Osteocyte (in vitro differentiated cells): ENCODE data around the gene HEPACAM2. TPM values are rescaled to one million over a fixed set of nuclear protein-coding genes. Genes with fewer than 3 reads are reported as not detected.

Source experiments
- DNase-seq: peaks from one replicate; pipeline ENCODE4 v3.0.0; 2021; ENCODE audit warnings: mixed read lengths; ENCODE audit not compliant: unreplicated experiment; ENCODE audit errors: extremely low spot score
- H3K27ac Mint-ChIP-seq: one replicate; pipeline ENCODE4 v1.8.0; 2021; ENCODE audit warnings: mild to moderate bottlenecking, mixed read lengths; ENCODE audit not compliant: unreplicated experiment
- H3K27me3 Mint-ChIP-seq: one replicate; pipeline ENCODE4 v1.8.0; 2021; ENCODE audit warnings: mixed read lengths; ENCODE audit not compliant: unreplicated experiment
- H3K36me3 Mint-ChIP-seq: one replicate; pipeline ENCODE4 v1.8.0; 2021; ENCODE audit warnings: mixed read lengths; ENCODE audit not compliant: unreplicated experiment
- H3K4me1 Mint-ChIP-seq: one replicate; pipeline ENCODE4 v1.8.0; 2021; ENCODE audit warnings: mixed read lengths; ENCODE audit not compliant: unreplicated experiment
- H3K4me3 Mint-ChIP-seq: one replicate; pipeline ENCODE4 v1.8.0; 2021; ENCODE audit warnings: mild to moderate bottlenecking, moderate library complexity, mixed read lengths; ENCODE audit not compliant: unreplicated experiment
- H3K9me3 Mint-ChIP-seq: one replicate; pipeline ENCODE4 v1.8.0; 2021; ENCODE audit warnings: mixed read lengths; ENCODE audit not compliant: unreplicated experiment
- CTCF ChIP-seq: fragments of 200-600 bp; sonication (generic); IDR thresholded peaks from 2 replicates; pipeline ENCODE4 v1.5.0; 2021; ENCODE audit warnings: antibody characterized with exemption, mild to moderate bottlenecking, moderate library complexity
- total RNA-seq: library from RNA; stranded (reverse); gene quantifications from 2 replicates; pipeline ENCODE4 v1.2.1, GENCODE V29; 2021

Gene HEPACAM2
- total RNA-seq, 1 donor from 2014 or later = not detected

GRCh38 chr7:93188870-93189634, 37.2 kb downstream of the HEPACAM2 start:
- no peak for DNase-seq
- H3K4me3 Mint-ChIP-seq = no peak overlapping the region
- H3K27ac Mint-ChIP-seq = no peak overlapping the region
- H3K9me3 Mint-ChIP-seq = no peaks in the 10 kb centered on the region
- peaks cover 66% of the 10 kb centered on the region for H3K27me3 Mint-ChIP-seq
- no peak for TF ChIP-seq CTCF
- H3K4me1 Mint-ChIP-seq = peaks cover 9% of the 10 kb centered on the region
- H3K36me3 Mint-ChIP-seq = no peaks in the 10 kb centered on the region

- DNase-seq = no peak
- Mint-ChIP-seq H3K27ac (no peak overlapping the region), H3K9me3 (no peaks in the 10 kb centered on the region), H3K36me3 (no peaks in the 10 kb centered on the region), H3K4me3 (no peak overlapping the region), H3K4me1 (peaks cover 6% of the 10 kb centered on the region), H3K27me3 (peaks cover 64% of the 10 kb centered on the region)
- no peak for TF ChIP-seq CTCF
These were observed 40.8 kb downstream of the HEPACAM2 start for GRCh38 chr7:93185303-93186027.

GRCh38 chr7:93179173-93179572, 47.1 kb downstream of the HEPACAM2 start:
- Mint-ChIP-seq H3K4me3 (no peak overlapping the region), H3K36me3 (no peaks in the 10 kb centered on the region), H3K9me3 (no peaks in the 10 kb centered on the region), H3K27me3 (peaks cover 61% of the 10 kb centered on the region), H3K4me1 (no peaks in the 10 kb centered on the region), H3K27ac (no peak overlapping the region)
- DNase-seq = no peak
- TF ChIP-seq CTCF = no peak

GRCh38 chr7:93178213-93178612, 48.1 kb downstream of the HEPACAM2 start:
- Mint-ChIP-seq H3K36me3 (no peaks in the 10 kb centered on the region), H3K27me3 (peaks cover 59% of the 10 kb centered on the region), H3K4me3 (no peak overlapping the region), H3K9me3 (no peaks in the 10 kb centered on the region), H3K27ac (no peak overlapping the region), H3K4me1 (no peaks in the 10 kb centered on the region)
- peak; percentile 52 for TF ChIP-seq CTCF
- DNase-seq = no peak

GRCh38 chr7:93176992-93177580, 49.2 kb downstream of the HEPACAM2 start:
- Mint-ChIP-seq H3K36me3 (no peaks in the 10 kb centered on the region), H3K9me3 (no peaks in the 10 kb centered on the region), H3K4me1 (no peaks in the 10 kb centered on the region), H3K4me3 (no peak overlapping the region), H3K27me3 (peaks cover 52% of the 10 kb centered on the region), H3K27ac (no peak overlapping the region)
- TF ChIP-seq CTCF = no peak
- no peak for DNase-seq
